AG20443 (cell line): ENCODE data around the gene PNCK.

ENCODE experiments used
- DNase-seq: peaks from one replicate; pipeline ENCODE4 v3.0.0; 2012; ENCODE audit warnings: low spot score, mixed read lengths

The PNCK gene

DNA sequence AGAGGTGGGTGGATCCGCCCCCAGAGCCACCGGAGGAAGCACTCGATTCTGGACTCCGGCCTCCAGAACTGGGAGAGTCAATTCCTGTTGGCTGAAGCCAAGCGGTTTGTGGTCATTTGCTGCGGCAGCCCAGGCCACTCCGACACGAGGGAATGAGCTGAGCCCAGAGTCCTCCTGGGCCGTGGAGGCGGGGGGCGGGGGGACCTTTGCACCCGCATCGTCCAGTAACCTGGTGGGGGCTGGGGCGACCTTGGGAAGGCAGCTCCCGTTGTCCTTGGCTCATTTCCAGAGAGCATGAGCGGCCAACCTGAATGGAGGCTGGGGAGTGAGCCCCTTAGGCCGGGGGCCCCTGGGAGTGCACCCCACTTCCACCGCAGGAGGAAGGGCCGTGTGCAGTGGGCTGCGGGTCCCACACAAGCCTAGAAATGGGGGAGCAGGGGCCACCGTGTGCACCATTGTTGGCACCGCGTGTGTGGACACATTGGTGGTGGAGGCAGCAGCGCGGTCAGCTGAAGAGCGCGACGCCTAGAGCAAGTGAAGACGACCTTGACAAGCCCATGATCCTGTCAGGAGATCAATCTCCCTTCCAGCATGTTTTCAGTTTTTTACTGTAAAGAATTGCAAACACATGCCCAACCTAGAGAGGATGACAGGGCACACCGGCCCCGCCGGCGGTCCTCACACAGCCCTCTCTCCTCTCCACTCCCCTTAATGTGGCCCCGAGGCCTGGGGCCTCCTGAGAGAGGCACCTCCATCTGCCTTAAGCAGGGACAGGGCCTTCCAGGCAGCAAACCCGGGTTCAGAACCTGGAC is 46.5 kb downstream of the PNCK start:
- DNase-seq: no peak

DNA sequence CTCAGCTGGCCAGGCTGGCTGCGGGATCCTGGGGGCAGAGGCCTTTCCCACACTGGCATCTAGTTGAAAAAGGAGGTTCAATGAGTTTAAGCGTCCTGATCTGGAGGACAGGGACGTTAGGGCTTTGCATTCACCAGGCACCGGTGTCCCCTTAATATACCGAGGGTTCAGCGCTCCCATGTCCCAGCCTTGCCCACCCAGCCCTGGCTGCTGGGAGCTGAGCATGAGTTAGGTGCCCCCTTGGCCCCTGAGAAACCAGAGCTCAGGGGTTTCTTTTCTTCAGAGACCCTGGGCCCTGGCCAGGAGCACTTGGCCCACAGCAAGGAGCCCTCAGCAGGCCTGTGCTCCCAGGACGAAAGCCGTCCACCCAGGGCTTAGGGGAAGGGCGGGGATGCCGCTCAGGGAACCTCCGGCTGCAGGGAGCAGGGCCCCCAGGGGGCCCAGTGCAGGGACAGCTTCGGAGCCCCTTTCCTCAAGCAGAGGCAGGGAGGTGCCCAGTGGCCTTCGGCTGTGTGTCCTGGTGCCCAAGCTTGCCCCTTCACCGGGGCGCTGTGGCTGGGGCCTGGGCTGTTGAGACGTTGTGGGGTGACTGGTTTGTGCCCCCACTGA is 47.5 kb downstream of the PNCK start:
- no peak for DNase-seq

GRCh38 chrX:153625271-153626024 is 48.2 kb downstream of the PNCK start:
- no peak for DNase-seq

GRCh38 chrX:153624196-153625091 is 49.2 kb downstream of the PNCK start:
- DNase-seq: no peak

GRCh38 chrX:153623310-153624029 is 50.1 kb downstream of the PNCK start:
- no peak for DNase-seq

DNA sequence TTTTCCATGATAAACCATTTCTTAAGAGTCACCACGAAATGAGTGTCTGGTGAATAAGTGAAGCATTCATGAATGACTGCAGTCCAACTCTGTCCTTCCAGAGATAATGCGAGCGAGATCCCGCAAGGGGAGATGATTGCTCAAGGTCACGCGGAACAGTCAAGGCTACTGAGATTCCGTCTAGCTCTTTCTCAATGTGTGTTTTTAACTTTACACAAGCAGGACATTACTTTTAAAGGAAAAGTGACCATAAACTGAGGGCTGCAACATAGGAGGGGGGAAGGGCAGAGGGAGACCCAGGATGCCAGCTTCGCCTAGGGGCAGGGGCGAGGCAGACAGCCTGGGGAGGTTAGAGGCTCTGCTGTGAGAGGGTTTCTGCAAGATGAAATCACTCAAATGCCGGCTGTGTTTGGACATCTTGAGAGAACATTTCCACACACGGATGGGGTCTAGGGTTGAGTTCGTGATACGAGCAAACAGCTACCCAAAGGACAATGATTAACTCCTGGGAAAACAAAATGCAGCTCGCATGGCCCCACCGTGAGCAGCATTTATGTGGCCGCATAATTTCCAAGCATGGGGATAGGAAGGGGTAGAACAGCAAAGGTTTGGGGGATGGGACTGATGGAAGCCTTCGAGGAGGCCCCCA is 50.8 kb downstream of the PNCK start:
- DNase-seq: no peak

- no peak for DNase-seq
Observed at GRCh38 chrX:153621949-153622598, 51.5 kb downstream of the PNCK start.

GRCh38 chrX:153620576-153620975 is 53.0 kb downstream of the PNCK start:
- DNase-seq: no peak
